H1 (cell line): ENCODE results near the gene VIPR1. TPM values are rescaled to one million over a fixed set of nuclear protein-coding genes. Genes with fewer than 3 reads are reported as not detected.

Experiments
- ASH2L ChIP-seq: fragments of 200-600, 300-600 bp; sonication (generic); IDR thresholded peaks from one replicate; pipeline ENCODE4 v1.7.1; 2017; ENCODE audit warnings: low read length
- CBX5 ChIP-seq: fragments of 300-800, 300-1000 bp; sonication (generic); IDR thresholded peaks from 2 replicates; pipeline ENCODE4 v1.7.1; 2016; ENCODE audit warnings: antibody characterized with exemption, low read length, low read depth
- CHD2 ChIP-seq: IDR thresholded peaks from 2 replicates; pipeline ENCODE4 v1.6.1; 2012; ENCODE audit warnings: low read length, improper control_type of control experiment
- polyA plus RNA-seq, 7 experiments: library from polyadenylated mRNA; depleted of rRNA in 3 of 7; stranded (reverse) in 5 of 7; unstranded in 2 of 7; fragments of >200 nt in 5 of 7; fragments of 200-250 nt in 2 of 7; gene quantifications; 1 replicate in 5 of 7; 2 replicates in 1 of 7; 4 replicates in 1 of 7; pipeline versions ENCODE4 v1.2.1 to v1.2.3, GENCODE V29; 2011 to 2013; ENCODE audit warnings: missing spikeins in 2 of 7, mixed read lengths in 2 of 7
- total RNA-seq: library from RNA; stranded (reverse); fragmentation: NEBNext Ultra II Directional; extraction: Animal tissue kit (Norgen Biotek cat#: 25700); gene quantifications from 2 replicates; pipeline ENCODE4 v1.2.1, GENCODE V29; 2021

The VIPR1 gene
- total and polyA plus RNA-seq, 2 of the 8 experiments (the other 6 are each of a cell fraction or from before 2014, with no cell fraction given) = 7.8 to 10.1 TPM

- TF ChIP-seq ASH2L (no peak), CBX5 (no peak), CHD2 (no peak)
These were observed 34.9 kb downstream of the VIPR1 start (continued) for GRCh38 chr3:42537350-42537749.
